Measurements from ENCODE around the gene CTTNBP2.

CTTNBP2 gene

DNA sequence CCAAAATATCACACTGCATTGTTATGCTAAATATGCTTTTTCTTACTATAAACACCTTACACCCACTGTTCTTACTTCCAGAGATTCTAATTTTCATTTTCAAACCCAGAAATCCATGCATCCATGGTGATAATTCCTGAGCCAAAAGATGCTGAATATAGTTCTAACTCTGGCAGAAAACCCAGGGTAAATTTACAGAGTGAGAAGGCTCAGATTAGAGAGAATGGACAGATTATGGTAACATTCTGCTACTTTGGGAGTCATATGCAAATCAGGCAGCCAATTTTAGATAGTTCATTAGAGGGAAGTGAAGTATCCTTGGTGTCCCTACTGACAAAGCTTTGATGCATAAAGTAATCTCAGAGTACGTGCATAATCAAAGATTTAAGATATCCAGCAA is 15.4 kb upstream of the CTTNBP2 start:
- Histone ChIP-seq H3K27me3 (replicated peaks; ENCODE audit: insufficient read depth, low read length) (no peaks in the 10 kb centered on the region), H3K9me2 (replicated peaks; ENCODE audit: insufficient read depth, low read length) (no peaks in the 10 kb centered on the region), H3K4me1 (ENCODE audit: low read length) (no peaks in the 10 kb centered on the region), H3K36me3 (replicated peaks; ENCODE audit: insufficient read depth, low read length) (no peaks in the 10 kb centered on the region), H3K27ac (ENCODE audit: low read length) (no peak overlapping the region), H4K20me1 (ENCODE audit: insufficient read depth, low read length) (no peaks in the 10 kb centered on the region), H3K4me2 (ENCODE audit: low read depth, low read length) (no peak overlapping the region), H3F3A (ENCODE audit: insufficient read depth, low read length) (no peaks in the 10 kb centered on the region), H2AFZ (ENCODE audit: low read length) (no peak overlapping the region), H3K4me3 (ENCODE audit: low read length) (no peak overlapping the region), H3K9ac (ENCODE audit: low read length) (no peak overlapping the region), H3K9me3 (replicated peaks; ENCODE audit: insufficient read depth, low read length) (no peaks in the 10 kb centered on the region), H3K79me2 (ENCODE audit: low read length) (no peaks in the 10 kb centered on the region)
- TF ChIP-seq EZH2 (optimal IDR thresholded peaks at IDR 0.05; ENCODE audit: low read depth, low read length) (no peak), EZH2phosphoT487 (IDR thresholded peaks at IDR 0.05; ENCODE audit: low read length) (no peak)
- TF ChIP-seq, protein P1, sequence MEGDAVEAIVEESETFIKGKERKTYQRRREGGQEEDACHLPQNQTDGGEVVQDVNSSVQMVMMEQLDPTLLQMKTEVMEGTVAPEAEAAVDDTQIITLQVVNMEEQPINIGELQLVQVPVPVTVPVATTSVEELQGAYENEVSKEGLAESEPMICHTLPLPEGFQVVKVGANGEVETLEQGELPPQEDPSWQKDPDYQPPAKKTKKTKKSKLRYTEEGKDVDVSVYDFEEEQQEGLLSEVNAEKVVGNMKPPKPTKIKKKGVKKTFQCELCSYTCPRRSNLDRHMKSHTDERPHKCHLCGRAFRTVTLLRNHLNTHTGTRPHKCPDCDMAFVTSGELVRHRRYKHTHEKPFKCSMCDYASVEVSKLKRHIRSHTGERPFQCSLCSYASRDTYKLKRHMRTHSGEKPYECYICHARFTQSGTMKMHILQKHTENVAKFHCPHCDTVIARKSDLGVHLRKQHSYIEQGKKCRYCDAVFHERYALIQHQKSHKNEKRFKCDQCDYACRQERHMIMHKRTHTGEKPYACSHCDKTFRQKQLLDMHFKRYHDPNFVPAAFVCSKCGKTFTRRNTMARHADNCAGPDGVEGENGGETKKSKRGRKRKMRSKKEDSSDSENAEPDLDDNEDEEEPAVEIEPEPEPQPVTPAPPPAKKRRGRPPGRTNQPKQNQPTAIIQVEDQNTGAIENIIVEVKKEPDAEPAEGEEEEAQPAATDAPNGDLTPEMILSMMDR (IDR thresholded peaks at IDR 0.05; ENCODE audit: low read length): no peak
- no peak for DNase-seq

DNA sequence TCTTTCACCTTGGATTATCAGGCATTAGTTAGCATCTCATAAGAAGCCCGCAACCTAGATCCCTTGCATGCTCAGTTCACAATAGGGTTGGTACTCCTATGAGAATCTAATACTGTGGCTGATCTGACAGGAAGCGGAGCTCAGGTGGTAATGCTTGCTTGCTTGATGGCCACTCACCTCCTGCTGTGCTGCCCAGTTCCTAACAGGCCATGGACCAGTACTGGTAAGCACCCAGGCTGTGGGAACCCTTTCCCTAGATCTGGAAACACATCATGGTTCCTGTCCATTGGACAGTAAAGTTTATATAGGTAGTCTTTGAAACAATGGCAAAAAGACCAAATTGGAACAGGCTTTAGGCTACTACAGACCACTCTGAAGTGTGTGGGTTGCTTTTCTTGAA is 9.4 kb upstream of the CTTNBP2 start:
- Histone ChIP-seq H3K9me2 (replicated peaks; ENCODE audit: insufficient read depth, low read length) (no peaks in the 10 kb centered on the region), H3K4me3 (ENCODE audit: low read length) (no peak overlapping the region)

DNA sequence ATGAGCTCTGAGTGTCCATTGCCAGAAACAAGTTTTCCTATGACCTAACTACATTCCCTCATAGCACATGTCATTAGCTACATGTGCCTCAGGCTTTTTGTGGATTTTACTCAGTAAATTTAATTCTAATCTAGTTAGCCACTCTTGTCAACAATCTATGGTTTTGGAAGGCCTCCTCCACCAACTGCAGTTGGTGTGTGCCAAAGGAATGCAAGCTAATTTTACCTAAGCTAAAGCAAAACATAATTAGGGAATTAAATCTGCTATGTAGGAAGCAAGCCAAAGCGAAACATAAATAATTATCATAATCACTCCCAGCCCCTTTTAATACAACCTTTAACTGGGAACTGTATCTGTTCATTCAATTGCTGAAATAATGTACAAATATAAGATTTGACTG is 3.5 kb upstream of the CTTNBP2 start:
- Histone ChIP-seq H2AFZ (ENCODE audit: low read length) (no peak overlapping the region), H3K79me2 (ENCODE audit: low read length) (no peaks in the 10 kb centered on the region), H4K20me1 (ENCODE audit: insufficient read depth, low read length) (no peaks in the 10 kb centered on the region), H3K4me1 (ENCODE audit: low read length) (peaks cover 19% of the 10 kb centered on the region; the same call in 1 of the 2 replicates), H3K9ac (ENCODE audit: low read length) (no peak overlapping the region), H3K9me2 (replicated peaks; ENCODE audit: insufficient read depth, low read length) (no peaks in the 10 kb centered on the region), H3K36me3 (replicated peaks; ENCODE audit: insufficient read depth, low read length) (no peaks in the 10 kb centered on the region), H3K27ac (ENCODE audit: low read length) (no peak overlapping the region), H3K9me3 (replicated peaks; ENCODE audit: insufficient read depth, low read length) (no peaks in the 10 kb centered on the region), H3K27me3 (replicated peaks; ENCODE audit: insufficient read depth, low read length) (peaks cover 9% of the 10 kb centered on the region; the same call in 1 of the 2 replicates), H3F3A (ENCODE audit: insufficient read depth, low read length) (no peaks in the 10 kb centered on the region), H3K4me3 (ENCODE audit: low read length) (no peak overlapping the region), H3K4me2 (ENCODE audit: low read depth, low read length) (no peak overlapping the region)
- DNase-seq: no peak
- TF ChIP-seq EZH2phosphoT487 (IDR thresholded peaks at IDR 0.05; ENCODE audit: low read length) (no peak), EZH2 (optimal IDR thresholded peaks at IDR 0.05; ENCODE audit: low read depth, low read length) (no peak)
- TF ChIP-seq, protein P1 (IDR thresholded peaks at IDR 0.05; ENCODE audit: low read length): no peak

More for the DNA sequence above, 9.4 kb upstream of the CTTNBP2 start:
- no peak overlapping the region for H2AFZ ChIP-seq (ENCODE audit: low read length)
- H3K9me3 ChIP-seq (replicated peaks; ENCODE audit: insufficient read depth, low read length): no peaks in the 10 kb centered on the region
- DNase-seq: no peak
- no peak overlapping the region for H3K4me2 ChIP-seq (ENCODE audit: low read depth, low read length)
- H3K9ac ChIP-seq (ENCODE audit: low read length): no peak overlapping the region
- H3K36me3 ChIP-seq (replicated peaks; ENCODE audit: insufficient read depth, low read length): no peaks in the 10 kb centered on the region
- no peaks in the 10 kb centered on the region for H4K20me1 ChIP-seq (ENCODE audit: insufficient read depth, low read length)
- H3K4me1 ChIP-seq (ENCODE audit: low read length): no peaks in the 10 kb centered on the region
- no peaks in the 10 kb centered on the region for H3K79me2 ChIP-seq (ENCODE audit: low read length)
- TF ChIP-seq, protein P1 (IDR thresholded peaks at IDR 0.05; ENCODE audit: low read length): no peak
- TF ChIP-seq EZH2 (optimal IDR thresholded peaks at IDR 0.05; ENCODE audit: low read depth, low read length): no peak
- TF ChIP-seq EZH2phosphoT487 (IDR thresholded peaks at IDR 0.05; ENCODE audit: low read length): no peak
- H3K27me3 ChIP-seq (replicated peaks; ENCODE audit: insufficient read depth, low read length): no peaks in the 10 kb centered on the region
- no peaks in the 10 kb centered on the region for H3F3A ChIP-seq (ENCODE audit: insufficient read depth, low read length)
- no peak overlapping the region for H3K27ac ChIP-seq (ENCODE audit: low read length)
